Endodermal cell (in vitro differentiated cells): ENCODE results near the gene GPR22. TPM values are rescaled to one million over a fixed set of nuclear protein-coding genes. Genes with fewer than 3 reads are reported as not detected.

Experiments
- DNase-seq: peaks from one replicate; pipeline ENCODE4 v3.0.0-alpha.2; 2017
- H3K27ac ChIP-seq: 2 replicates; pipeline ENCODE4 v1.5.1; 2013; ENCODE audit warnings: mild to moderate bottlenecking, low read depth, low read length, moderate library complexity
- H3K27me3 ChIP-seq: 2 replicates; pipeline ENCODE4 v1.6.1; 2013; ENCODE audit warnings: mild to moderate bottlenecking, low read length, moderate library complexity; ENCODE audit not compliant: insufficient read depth, control insufficient read depth, poor library complexity, severe bottlenecking
- H3K36me3 ChIP-seq: 2 replicates; pipeline ENCODE4 v1.7.0; 2013; ENCODE audit warnings: mild to moderate bottlenecking, low read length, moderate library complexity; ENCODE audit not compliant: control insufficient read depth, insufficient read depth
- H3K4me1 ChIP-seq: one replicate; pipeline ENCODE4 v1.7.0; 2013; ENCODE audit warnings: low read length; ENCODE audit not compliant: control insufficient read depth, insufficient read depth
- H3K4me3 ChIP-seq: 2 replicates; pipeline ENCODE4 v1.5.1; 2013; ENCODE audit warnings: mild to moderate bottlenecking, low read length, moderate library complexity
- H3K9ac ChIP-seq: 2 replicates; pipeline ENCODE4 v1.6.1; 2013; ENCODE audit warnings: mild to moderate bottlenecking, low read length, moderate library complexity; ENCODE audit not compliant: poor library complexity, severe bottlenecking; ENCODE audit errors: extremely low read depth
- H3K9me3 ChIP-seq: 2 replicates; pipeline ENCODE4 v1.6.1; 2013; ENCODE audit warnings: mild to moderate bottlenecking, low read length, moderate library complexity; ENCODE audit not compliant: control insufficient read depth
- H3K27ac Mint-ChIP-seq: 2 replicates; pipeline ENCODE4 v1.8.0; 2020; ENCODE audit warnings: mixed read lengths
- H3K27me3 Mint-ChIP-seq: 2 replicates; pipeline ENCODE4 v1.8.0; 2021; ENCODE audit warnings: mild to moderate bottlenecking, mixed read lengths; ENCODE audit not compliant: insufficient read depth
- H3K36me3 Mint-ChIP-seq: 2 replicates; pipeline ENCODE4 v1.8.0; 2020; ENCODE audit warnings: low read depth, mixed read lengths
- H3K4me1 Mint-ChIP-seq: 2 replicates; pipeline ENCODE4 v1.8.0; 2020; ENCODE audit warnings: mixed read lengths
- H3K4me3 Mint-ChIP-seq: 2 replicates; pipeline ENCODE4 v1.8.0; 2020; ENCODE audit warnings: mild to moderate bottlenecking, moderate library complexity, mixed read lengths
- H3K9me3 Mint-ChIP-seq: 2 replicates; pipeline ENCODE4 v1.8.0; 2020; ENCODE audit warnings: mild to moderate bottlenecking, mixed read lengths
- WGBS, 2 experiments: methylation state at CpG; one replicate each; pipeline versions ENCODE4 v1.1.5 to v1.1.7; 2013; ENCODE audit warnings: missing lambda C conversion rate in 2 of 2, mixed read lengths in 1 of 2; ENCODE audit not compliant: insufficient coverage in 1 of 2, insufficient read length in 1 of 2; 5-methylcytosine and 5-hydroxymethylcytosine counted together
- total RNA-seq, 2 donors: library from RNA; stranded (reverse); fragmentation: NEBNext Ultra II Directional in 1 of 2; extraction: Animal tissue kit (Norgen Biotek cat#: 25700) in 1 of 2; gene quantifications; 2 replicates in 1 of 2; 3 replicates in 1 of 2; pipeline ENCODE4 v1.2.1, GENCODE V29; 2021
- TF ChIP-seq, protein P1 (sequence below): fragments of 200-600 bp; sonication (generic); conservative IDR thresholded peaks from 2 replicates; pipeline ENCODE4 v1.5.0; 2021; ENCODE audit warnings: antibody characterized with exemption, mild to moderate bottlenecking

Gene GPR22
- total RNA-seq, 2 donors from 2014 or later = not detected

DNA sequence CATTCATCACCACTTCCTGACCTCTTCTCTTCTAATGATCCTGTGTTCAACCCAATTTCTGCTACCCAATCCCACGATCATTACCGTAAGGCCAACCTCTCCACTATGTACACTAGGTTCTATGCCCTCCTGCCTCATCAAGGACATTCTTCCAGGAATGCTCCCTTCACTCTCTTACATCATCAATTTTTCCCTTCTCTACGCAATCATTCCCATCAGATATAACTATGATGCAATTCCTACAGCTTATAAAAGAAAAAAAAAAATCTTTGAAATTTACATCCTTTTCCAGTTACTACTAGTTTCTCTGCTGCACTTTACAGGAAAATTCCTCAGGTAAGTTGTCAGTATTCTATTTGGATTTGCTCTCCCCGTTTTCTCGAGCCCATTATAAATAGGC is 30.8 kb upstream of the GPR22 start:
- peaks cover 12% of the 10 kb centered on the region for H3K36me3 Mint-ChIP-seq
- H3K9ac ChIP-seq = no peak overlapping the region
- no peak overlapping the region for H3K4me3 Mint-ChIP-seq
- no peaks in the 10 kb centered on the region for H3K4me1 ChIP-seq
- H3K4me1 Mint-ChIP-seq = no peaks in the 10 kb centered on the region
- H3K36me3 ChIP-seq = no peaks in the 10 kb centered on the region
- H3K9me3 ChIP-seq = peaks cover 8% of the 10 kb centered on the region
- H3K9me3 Mint-ChIP-seq = peaks cover 4% of the 10 kb centered on the region
- H3K27me3 ChIP-seq = no peaks in the 10 kb centered on the region
- H3K27me3 Mint-ChIP-seq = no peaks in the 10 kb centered on the region
- no peak overlapping the region for H3K27ac Mint-ChIP-seq
- DNase-seq = no peak
- H3K27ac ChIP-seq = no peak overlapping the region
- H3K4me3 ChIP-seq = no peak overlapping the region
- TF ChIP-seq, protein P1, sequence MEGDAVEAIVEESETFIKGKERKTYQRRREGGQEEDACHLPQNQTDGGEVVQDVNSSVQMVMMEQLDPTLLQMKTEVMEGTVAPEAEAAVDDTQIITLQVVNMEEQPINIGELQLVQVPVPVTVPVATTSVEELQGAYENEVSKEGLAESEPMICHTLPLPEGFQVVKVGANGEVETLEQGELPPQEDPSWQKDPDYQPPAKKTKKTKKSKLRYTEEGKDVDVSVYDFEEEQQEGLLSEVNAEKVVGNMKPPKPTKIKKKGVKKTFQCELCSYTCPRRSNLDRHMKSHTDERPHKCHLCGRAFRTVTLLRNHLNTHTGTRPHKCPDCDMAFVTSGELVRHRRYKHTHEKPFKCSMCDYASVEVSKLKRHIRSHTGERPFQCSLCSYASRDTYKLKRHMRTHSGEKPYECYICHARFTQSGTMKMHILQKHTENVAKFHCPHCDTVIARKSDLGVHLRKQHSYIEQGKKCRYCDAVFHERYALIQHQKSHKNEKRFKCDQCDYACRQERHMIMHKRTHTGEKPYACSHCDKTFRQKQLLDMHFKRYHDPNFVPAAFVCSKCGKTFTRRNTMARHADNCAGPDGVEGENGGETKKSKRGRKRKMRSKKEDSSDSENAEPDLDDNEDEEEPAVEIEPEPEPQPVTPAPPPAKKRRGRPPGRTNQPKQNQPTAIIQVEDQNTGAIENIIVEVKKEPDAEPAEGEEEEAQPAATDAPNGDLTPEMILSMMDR = no peak
- WGBS, 2 experiments = 95 to 96% methylated on average over 3 to 5 of the region's 5 CpGs

DNA sequence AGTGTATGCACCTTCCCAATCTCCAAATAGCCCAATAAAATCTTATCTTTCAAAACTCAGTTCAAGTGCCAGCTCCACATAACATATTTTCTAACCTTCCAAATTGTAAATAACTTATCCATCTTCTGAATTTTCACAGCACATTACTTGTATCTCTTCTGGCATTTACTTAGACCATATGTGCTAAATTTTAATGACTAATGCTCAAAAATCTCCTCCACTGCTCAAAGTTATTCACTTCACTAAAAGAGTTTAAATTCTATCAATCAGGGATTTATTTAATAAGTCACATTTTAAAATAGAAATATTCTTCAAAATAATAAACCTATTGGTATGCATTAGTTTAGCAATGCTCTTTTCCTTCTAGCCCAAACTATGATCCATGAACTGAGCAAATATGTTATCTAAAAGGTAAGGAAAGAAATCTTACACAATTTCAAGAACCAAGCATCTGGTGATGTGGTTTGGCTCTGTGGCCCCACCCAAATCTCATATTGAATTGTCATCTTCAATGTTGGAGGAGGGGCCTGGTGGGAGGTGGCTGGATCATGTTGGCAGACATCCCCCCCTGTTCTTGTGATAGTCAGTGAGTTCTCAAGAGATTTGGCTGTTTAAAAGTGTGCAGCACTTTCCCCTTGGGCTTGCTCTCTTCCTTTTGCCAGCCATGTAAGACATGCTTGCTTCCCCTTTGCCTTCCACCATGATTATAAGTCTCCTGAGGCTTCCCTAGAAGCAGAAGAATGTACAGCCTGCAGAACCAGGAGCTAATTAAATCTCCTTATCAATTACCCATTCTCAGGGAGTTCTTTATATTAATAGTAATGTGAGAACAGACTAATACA is 28.1 kb upstream of the GPR22 start:
- H3K27me3 Mint-ChIP-seq = no peaks in the 10 kb centered on the region
- no peak overlapping the region for H3K27ac Mint-ChIP-seq
- H3K9me3 ChIP-seq = no peaks in the 10 kb centered on the region

DNA sequence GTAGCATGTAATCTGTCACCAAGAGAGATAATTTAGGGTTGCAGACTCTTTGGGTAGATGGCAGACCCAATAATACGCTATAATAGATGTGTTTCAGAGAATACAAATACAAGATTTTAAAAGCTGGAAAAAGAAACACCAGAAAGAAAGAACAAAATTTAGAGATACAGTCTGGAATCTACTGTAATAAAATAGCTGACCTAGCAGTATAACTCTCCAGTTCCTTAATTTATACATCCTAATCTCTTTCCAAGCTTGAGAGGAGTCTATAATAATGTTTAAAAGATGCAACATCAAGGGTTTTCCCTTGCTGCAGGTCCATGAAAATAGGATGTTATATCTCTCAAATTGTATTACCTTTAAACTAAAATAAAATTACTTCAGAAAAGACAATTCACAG is 27.2 kb upstream of the GPR22 start:
- no peaks in the 10 kb centered on the region for H3K4me1 Mint-ChIP-seq
- 67 to 100% methylated on average over 1 of the region's 1 CpG for WGBS, 2 experiments
- TF ChIP-seq, protein P1 = no peak

More for the DNA sequence above, 28.1 kb upstream of the GPR22 start:
- Histone ChIP-seq H3K27me3 (no peaks in the 10 kb centered on the region), H3K4me1 (no peaks in the 10 kb centered on the region), H3K4me3 (no peak overlapping the region), H3K9ac (no peak overlapping the region), H3K27ac (no peak overlapping the region), H3K36me3 (no peaks in the 10 kb centered on the region)
- TF ChIP-seq, protein P1 = no peak
- no peak overlapping the region for H3K4me3 Mint-ChIP-seq
- no peak for DNase-seq
- H3K36me3 Mint-ChIP-seq = peaks cover 10% of the 10 kb centered on the region
- no peaks in the 10 kb centered on the region for H3K4me1 Mint-ChIP-seq
- H3K9me3 Mint-ChIP-seq = peaks cover 3% of the 10 kb centered on the region

More for the DNA sequence above, 27.2 kb upstream of the GPR22 start:
- H3K27ac Mint-ChIP-seq = no peak overlapping the region
- H3K27me3 ChIP-seq = no peaks in the 10 kb centered on the region
- H3K27ac ChIP-seq = no peak overlapping the region
- no peak overlapping the region for H3K9ac ChIP-seq
- peaks cover 3% of the 10 kb centered on the region for H3K9me3 Mint-ChIP-seq
- H3K27me3 Mint-ChIP-seq = no peaks in the 10 kb centered on the region
- H3K36me3 ChIP-seq = no peaks in the 10 kb centered on the region
- H3K4me3 ChIP-seq = no peak overlapping the region
- no peak overlapping the region for H3K4me3 Mint-ChIP-seq
- no peak for DNase-seq
- H3K4me1 ChIP-seq = no peaks in the 10 kb centered on the region
- peaks cover 10% of the 10 kb centered on the region for H3K36me3 Mint-ChIP-seq
- no peaks in the 10 kb centered on the region for H3K9me3 ChIP-seq
